ENCODE measurements around the gene FNTB.
A peak's percentile ranks its signal among the peaks of the same experiment; 100 is the strongest.

FNTB gene

DNA sequence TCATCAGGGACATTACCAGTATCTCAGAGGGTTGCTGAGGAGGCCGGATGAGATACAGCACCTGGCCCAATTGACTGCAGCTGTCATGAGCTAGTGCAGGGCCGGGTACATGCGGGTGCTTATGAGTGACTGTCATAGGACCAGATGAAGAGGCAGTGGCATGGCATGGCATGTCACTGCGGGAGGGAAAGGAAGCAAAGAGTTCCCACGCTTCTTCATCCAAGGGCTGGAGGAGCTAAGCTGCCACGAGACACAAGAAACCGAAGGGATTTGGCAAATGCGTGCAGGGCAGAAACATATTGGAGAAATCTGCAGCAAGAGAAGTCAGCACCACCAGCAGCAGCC lies 33.4 kb upstream of the FNTB start:
- no peak for DNase-seq

DNA sequence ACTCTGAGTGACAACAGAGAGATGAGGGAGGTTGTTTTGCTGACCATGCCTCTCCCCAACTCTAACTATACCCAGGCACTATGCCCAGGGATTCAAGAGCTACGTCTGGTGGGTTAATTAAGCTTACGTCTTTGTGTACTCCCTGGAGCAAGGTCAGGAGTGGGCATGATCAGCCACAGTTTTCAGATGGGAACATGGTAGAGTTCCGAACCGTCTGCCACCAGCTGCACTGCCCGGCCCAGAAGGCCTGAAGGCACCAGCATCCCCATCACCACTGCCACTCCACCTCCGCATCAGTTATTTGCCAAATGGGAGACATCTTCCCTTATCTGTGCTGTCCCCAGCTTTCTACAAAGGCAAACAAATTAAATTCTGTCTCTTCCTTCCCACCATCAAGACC lies 33.0 kb upstream of the FNTB start:
- no peak for DNase-seq

DNA sequence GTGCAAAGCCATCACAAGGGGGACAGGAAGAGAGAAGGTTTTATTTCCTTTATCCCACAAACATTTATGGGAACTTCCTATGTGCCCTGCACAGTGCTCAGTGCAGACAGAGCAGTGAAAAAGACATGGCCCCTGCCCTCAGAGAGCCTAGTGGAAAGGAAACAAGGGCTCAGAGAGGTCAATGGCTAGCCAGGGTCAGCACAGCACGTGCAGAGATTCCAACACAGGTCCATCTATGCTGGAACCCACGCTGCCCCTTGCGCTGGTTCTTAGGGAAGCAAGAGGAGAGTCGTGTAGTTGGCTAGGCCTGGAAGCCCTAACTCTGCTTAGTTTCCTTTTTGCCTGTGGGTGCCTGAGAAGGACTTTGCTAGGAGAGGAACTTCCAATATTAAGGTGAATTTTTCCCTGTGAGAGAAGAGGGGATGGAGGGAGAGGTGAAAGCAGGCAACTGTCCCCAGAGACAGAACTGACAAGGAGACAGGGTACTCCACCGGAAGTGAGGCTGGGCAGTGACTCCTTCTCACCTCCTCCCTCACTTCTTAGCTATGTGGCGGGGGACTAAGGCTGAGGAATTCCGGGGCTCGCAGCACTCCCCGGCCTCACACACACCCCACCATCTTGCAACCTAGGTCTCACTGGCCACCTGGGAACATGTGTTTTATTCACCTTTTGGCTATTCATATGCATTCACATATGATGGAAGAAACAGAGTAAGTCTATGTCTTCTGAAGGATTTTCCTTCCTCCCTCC lies 32.0 kb upstream of the FNTB start:
- no peak for DNase-seq

DNA sequence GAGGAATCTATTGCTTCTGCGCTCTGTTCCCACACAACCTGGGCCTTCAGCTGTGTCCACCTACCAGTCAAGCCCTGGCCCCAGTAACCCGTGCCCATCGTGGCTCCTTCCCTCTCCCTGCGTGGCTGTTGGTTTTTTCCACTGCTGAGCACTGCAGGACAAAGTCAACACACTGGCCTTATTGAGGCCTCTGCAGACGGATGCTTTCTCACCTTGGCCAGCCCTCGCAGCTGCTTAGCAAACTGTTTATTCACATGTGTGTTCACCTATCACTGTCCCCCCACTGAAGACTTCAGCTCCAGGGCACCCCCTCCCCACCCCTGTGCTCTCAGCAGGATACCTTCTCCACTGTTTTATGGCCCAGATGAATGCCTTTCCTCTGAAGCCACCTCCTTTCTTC lies 31.4 kb upstream of the FNTB start:
- no peak for DNase-seq

DNA sequence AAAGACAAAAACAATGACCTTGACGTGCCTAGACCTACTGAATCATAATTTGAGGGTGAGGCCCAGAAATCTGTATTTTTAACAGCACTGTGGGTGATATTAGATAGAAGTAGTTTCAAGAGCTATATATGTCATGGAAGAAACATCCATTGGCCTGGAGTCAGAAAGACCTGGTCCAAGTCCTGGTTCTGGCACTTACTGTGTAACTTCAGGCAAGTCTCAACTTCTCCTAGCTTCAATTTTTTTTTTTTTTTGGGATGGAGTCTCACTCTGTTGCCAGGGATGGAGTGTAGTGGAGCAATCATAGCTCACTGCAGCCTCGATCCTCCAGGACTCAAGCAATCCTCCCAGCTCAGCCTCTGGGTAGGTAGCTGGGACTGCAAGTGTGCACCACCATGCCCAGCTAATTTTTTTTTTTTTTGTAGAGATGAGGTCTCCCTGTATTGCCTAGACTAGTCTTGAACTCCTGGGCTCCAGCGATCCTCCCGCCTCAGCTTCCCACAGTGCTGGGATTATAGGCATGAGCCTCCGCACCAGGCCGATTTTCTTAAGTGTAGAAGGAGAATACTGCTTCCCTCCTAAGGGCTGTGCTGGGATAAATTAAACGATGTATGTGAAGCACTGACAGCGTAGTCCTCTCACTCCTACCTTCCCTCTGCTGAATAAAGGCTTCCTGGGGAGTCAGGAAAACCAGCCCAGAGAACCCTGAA lies 29.8 kb upstream of the FNTB start:
- DNase-seq: no peak

DNA sequence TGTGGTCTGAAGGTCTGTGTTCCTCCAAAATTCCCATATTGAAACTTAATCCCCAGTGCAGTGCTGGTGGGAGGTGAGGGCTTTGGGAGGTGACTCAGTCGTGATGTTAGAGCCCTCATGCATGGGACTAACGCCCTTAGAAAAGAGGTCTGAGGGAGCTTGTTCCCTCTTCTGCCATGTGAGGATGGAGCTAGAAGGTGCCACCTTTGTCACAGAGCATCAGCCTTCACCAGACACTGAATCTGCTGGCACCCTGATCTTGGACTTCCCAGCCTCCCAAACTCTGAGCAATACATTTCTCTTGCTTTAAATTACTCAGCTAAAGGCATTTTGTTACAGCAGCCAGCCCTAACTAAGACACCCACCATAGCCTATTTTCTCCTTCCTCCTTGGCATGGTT lies 28.5 kb upstream of the FNTB start:
- no peak for DNase-seq

DNA sequence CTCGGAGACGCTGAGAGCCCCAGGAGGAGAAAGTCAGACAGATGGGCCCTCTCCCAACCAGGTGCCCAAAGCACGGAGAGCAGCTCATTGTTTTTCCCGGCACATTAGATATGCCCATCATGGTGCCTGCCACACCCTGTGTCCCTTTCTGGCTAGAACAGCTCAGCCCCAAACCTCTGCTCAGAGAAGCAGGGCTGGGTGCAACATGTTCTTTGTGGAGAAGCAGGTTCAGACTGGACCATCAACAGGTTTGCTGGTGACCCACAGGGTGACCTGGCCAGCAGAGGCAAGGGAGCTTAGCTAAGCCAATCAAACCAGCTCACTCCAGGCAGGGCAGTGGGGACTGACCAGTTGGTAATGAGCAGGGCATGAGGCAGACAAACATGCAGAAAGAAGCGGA lies 28.0 kb upstream of the FNTB start:
- no peak for DNase-seq

DNA sequence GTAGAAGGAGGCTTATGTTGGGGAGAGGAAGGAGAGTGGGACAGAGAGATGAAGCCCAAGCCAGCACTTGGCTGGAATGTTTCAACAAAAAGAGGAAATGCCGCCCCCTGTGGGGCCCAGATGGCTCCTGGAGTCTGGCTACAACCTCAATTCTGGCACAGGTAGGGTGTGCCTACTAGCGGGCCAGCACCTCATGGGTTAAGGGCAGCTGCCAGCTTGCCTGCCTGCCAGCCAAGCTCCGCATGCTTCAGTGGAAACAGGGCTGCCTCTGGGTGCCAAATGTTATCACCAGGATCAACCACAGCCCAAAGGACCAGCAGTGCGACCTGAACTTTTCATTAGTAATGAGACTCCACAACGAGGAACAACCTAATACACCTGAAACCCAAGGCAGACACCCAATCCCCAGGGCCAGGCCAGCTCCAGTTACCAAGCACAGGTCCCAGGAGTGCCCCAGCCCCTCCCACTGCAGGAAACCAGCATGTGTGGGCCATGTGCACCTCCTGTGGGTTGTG lies 25.9 kb upstream of the FNTB start:
- no peak for DNase-seq

DNA sequence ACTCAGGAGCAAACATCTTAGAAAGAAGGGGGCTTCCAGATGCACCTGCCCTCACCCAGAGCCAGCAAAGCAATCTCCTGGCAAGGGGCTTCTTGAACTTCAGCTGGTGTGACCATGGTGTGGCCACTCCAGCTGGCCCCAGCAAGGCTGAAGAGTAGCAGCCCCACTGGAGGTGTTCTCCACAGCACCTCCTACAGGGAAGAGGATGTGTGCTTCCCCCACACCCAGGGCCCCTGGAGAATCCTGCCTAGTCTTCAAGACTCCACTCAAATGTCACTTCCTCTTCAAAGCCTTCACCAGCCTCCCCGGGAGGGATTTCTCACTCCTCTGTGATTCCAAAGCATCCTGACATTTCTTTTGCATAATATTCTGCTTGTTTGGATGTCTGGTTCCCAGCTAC lies 23.1 kb upstream of the FNTB start:
- DNase-seq: no peak

DNA sequence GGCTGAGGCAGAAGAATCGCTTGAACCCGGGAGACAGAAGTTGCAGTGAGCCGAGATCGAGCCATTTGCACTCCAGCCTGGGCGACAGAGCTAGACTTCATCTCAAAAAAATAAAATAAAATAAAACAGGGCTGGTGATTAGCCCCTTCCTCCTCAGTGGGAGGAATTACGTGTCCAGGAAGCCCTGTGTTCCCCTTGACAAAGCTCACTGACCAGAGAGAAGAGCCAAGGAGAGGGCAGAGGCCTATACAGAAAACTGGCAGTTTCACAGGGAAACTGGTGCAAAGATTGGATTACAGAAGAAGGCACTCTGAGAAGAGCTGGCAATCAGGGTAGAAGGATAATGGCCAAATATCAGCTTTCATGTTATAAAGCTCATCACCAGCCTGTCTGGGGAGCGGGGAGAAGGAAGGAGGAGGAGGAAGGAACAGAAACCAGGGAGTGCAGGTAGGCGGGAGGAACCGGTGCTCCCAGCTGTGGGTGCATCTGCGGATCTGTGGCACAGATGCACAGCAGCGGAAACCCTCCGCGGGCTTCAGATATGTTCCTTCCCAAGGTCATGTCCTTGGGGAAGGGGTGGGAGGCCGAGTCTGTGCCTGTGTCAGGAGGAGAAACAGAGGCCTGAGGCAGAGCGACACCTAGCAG lies 21.2 kb upstream of the FNTB start:
- DNase-seq: no peak

DNA sequence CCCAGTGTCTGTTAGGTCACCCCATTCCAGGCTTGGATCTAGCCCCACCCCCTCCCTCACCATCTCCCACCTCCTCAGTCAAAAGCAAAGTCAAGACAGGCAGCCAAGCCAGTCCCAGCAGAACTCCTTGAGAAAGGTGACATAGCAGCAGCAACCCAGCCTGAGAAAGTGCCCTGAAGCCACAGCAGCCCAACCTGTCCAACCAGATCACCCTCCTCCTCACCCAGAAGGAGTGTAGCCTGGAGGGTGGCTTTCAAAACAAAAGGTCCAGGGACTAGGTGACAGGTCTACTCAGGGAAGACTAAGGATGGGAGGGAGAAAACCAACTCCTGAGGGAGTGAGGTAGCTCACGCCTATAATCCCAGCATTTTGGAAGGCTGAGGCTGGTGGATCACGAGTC lies 19.7 kb upstream of the FNTB start:
- DNase-seq: no peak

DNA sequence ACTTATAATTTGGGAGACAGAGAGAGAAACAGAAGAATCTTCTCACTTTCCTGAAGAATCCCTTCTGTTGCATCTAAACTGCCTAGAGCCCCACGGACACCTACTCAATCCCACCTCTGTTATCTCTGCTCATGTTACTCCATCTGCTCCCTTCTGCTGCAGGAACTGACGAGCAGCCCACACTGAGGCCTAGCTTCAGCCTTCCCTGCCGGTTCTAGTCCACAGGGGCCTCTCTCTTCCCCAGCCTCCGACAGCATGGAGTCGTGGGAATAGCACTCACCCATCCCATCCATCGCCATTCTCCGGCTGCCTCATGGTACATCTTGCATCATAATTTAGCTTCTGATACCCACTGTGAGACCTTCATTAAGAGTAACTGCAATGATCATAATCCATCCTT lies 18.5 kb upstream of the FNTB start:
- no peak for DNase-seq

DNA sequence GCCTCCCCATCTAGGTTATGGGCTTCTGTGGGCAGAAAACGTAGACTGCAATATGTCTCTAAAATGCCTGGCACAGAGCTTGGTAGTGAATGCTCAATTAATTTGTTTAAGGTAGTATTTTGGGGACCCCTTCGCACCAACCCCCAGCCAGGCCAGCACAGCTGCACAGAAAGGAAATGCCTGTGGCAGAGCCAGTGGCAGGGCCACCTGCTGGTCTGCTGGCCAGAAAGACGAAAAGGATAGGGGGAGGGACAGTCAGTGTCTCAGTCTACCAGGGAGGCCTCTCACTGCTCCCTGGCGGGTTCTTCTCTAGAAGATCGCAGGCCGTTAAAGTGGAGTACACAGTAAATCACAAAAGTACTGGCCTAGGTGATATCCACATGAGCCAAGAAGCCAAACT lies 18.0 kb upstream of the FNTB start:
- no peak for DNase-seq

DNA sequence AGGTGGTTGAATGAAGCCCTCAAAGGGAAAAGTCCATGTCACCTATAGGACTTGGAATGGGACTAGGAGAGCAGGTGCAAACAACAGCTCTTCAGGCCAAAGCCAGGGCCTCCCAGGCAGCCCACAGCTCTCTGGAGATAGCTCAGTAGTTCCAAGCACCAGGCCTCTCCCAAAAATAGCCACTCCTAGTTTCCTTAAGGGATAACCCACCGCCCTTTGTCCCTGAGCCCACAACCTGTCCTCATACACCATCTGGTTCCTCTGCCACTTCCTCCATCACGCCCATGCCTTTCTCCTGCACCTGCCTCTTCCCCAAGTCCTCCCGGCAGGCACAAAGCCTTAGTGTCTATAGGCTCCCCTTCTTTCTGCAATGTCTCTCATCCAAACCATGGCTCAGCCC lies 16.7 kb upstream of the FNTB start:
- no peak for DNase-seq

DNA sequence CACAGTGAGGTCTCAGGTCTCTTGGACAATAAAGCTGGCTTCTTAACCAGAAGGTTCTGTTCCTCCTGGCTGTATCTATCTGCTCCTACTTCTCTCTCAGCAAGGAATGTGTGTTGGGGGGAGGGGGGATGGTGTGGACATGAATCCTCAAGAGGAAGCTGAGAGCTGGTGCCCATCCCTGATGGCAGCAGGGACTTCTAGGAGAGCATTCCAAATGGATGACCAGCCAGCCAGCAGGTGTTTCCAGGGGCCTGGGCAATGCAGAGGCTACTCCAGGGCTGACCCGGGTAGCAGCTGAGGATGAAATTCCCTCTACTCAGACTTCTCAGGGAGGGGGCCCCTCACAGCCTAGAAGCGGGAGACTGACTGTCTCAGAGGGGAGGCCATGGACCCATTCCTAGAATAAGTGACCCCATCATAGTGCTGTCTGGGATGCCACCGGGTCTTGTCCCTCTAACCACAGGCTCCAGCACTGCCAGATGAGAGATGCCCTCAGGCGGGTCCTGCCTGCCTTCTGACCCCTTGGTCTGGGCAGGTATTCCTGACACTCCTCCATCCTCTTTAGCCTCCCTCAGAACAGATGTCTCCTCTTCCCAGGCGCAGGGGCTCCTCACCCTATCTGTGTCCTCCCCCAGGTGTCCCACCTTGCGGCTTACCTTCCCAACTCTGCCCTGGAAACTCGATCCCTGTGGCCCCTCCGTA lies 15.8 kb upstream of the FNTB start:
- no peak for DNase-seq

DNA sequence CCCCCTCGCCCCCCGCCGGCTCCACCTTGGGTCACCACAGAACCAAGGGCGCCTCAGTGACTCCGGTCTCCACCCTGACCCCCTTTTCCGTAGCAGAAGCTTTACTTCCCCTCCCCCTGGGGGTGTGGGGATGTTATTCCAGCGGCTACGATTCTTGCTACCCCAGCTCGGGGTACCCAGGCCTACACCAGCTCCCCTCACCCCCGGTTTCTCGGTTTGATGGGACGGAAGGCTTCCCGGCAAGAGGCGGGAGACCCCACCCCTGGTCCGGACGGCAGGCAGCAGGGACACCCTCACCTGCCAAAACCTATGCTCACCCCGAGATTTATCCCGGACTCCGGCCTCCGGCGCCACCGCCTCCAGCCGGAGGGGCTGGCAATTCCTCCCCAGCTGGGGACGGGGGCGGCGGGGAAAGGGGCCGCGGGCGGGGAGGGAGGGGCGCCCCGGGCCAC lies 15.2 kb upstream of the FNTB start:
- no peak for DNase-seq

DNA sequence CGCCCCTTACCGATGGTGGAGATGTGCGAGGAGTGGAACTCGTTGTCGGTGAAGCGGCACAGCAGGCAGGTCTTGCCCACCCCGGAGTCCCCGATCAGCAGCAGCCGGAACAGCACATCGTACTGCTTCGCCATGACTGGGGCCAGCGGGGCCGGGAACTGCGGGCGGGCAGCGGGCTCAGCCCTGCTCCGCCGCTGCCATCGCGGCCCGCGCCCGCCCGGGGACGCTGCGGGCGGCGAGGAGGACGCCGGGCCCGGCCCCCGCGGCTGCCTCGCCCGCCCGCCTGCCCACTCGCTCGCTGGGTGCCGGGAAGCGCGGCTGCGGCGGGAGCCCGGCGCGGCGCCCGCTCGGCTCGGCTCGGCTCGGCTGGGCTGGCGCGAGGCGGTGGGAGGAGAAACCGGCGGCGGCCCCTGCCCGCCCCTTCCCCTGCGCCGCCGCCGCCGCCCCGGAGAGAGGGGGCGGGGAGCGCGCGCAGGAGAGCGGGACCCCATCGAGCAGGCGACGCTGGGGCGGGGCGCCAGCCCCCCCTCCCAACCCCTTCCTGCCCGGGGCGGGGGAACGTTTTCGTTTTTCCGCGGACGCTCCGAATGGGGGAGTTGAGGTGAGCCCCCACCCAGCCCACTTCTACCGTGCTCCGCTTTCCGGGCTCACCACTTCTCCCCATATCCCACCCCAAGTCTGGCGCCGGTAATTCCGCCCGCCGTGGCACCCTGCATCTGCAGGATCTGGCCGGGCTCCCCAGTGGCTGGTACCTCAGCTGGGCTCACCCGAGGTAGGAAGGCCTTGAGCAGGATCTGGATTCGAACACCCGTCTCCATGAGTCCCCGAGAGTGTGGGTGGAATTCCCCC lies 14.5 kb upstream of the FNTB start, which contains the start of gene RAB15:
TSS of gene RAB15 (minus strand) at position 394 of the 849 bp plus-strand sequence. CDS start at position 134, 260 bp downstream.
- peak; percentile 37 to 39 for DNase-seq

DNA sequence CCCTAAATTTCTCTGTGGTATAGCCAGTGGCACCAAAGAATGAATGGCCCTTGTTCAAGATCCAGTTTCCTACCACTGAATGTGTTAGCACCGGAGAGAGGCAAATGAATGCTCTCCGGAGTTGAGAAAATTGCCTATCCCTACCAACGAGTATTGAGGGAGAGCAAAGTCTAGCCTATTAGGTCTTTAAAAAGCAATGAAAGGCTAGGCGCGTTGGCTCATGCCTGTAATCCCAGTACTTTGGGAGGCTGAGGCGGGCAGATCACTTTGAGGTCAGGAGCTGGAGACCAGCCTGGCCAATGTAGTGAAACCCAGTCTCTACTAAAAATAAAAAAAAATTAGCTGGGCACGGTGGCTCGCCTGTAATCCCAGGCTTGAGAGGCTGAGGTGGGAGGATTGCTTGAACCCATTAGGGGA lies 13.7 kb upstream of the FNTB start:
- DNase-seq: no peak

DNA sequence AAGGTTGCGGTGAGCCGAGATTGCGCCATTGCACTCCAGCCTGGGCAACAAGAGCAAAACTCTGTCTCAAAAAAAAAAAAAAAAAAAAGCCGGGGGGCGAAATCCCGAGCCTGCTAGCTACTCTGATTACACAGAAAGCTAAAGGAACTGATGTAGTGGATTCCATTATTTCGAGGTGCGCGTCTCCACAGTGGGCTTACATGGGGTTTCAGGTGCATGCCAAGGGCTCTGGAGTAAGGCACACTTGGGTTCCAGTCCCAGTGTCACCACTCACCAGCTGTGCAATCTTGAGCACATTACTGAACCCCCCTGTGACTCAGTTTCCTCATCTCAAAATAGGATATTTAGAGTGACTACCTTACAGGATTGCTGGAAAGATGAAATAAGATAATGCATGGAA lies 12.9 kb upstream of the FNTB start:
- no peak for DNase-seq

DNA sequence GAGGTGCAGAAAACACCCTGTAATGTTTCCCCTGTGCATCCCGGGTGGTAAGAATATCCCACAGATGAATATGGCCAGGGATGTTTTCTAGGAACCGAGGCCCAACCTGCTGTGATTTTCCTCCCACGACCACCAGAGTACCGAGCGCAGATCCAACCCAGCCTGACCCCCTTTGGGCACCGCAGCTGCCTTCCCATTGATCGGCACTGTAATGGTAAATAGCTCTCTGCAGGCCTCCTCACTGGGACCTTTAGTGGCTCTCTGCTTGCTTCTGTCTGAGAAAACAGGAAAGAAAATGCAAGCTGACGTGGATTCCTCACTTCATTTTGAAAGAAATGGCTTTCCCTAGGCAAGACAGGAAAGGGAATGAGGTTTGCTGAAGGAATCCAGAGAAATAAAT lies 12.1 kb upstream of the FNTB start:
- DNase-seq: no peak

DNA sequence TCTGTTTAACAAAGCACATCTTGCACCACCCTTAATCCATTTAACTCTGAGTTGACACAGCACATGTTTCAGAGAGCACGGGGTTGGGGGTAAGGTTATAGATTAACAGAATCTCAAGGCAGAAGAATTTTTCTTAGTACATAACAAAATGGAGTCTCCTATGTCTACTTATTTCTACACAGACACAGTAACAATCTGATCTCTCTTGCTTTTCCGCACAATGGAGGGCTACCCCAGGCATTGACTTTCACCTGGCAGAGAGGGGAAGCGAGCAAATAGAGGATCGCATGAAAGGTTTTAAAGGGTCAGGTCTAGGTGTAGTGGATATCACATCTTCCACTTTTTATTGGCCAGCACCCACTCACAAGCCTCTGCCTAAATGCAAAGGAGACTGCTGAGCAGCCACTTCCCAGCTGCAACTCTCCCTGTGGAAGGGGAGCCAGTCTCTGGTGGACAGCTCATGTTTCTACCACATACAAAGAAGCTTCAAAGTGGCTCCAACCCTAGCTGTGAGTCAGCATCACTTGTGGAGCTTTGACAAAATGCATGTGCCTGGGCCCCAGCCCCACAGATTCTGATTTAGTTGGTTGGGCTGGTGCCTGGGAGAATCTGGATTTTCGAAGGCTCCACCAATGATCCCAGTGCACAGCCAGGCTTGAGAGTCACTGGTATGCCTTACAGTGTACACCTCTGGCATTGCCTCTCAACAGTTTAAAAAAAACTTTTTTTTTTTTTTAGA lies 7.2 kb upstream of the FNTB start:
- no peak for DNase-seq

All from activated CD4-positive, alpha-beta T cell treated with anti-CD3 and anti-CD28 coated beads for 4 hours (primary cell).